Measurements from ENCODE around the gene TLR1. TPM values are rescaled to one million over a fixed set of nuclear protein-coding genes. Genes with fewer than 3 reads are reported as not detected.

The TLR1 gene
- total RNA-seq, 1 experiment from 2014 or later, result 0.28 TPM

DNA sequence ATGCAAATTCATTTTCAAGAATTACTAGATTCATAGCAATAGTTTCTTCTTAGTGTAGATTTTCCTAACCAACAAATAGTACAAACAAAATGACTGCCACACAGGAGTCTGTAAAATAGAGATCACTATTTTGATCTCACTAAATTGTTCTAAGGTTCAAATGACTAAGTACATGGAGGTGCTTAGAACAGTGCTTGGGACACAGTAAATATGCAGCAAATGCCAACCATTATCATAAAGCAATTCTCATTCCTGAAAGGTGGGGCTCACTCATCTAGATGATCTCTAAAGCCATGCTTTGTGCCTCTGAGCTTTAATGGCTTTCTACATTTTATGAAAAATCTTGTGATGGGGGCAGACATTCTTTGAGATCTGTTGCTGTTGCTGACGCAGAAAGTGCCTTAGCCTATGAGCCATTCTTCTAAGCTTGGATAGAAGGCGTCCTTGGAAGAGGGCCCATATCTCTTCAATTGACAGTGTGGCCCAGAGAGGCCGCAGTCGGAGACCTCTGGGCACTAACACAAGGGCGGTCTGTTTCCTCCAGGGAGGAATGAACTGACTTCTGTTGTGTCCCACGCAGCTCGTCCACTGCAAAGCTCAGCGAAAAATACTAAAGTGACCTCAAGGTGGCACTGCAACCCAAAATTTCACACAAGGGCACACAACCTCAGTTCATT, 45.3 kb downstream of the TLR1 start:
- Mint-ChIP-seq H3K4me3 (no peak overlapping the region), H3K27me3 (ENCODE audit: low read depth) (no peaks in the 10 kb centered on the region), H3K9me3 (no peaks in the 10 kb centered on the region), H3K4me1 (peaks cover 9% of the 10 kb centered on the region; the same call in 1 of the 2 replicates), H3K27ac (no peak overlapping the region), H3K36me3 (no peaks in the 10 kb centered on the region)
- ChIA-PET CTCF (interaction anchor here (0.6 to 3.9 kb wide), 41 partner anchors 10 to 700 kb away, joined by 3 to 65 read pairs (median 4); partner anchors contain the start of genes FAM114A1, TLR10 and WDR19), POLR2A (interaction anchor here (0.5 kb wide), 1 partner anchor 24 kb away, joined by 3 read pairs; the partner anchor contains the start of gene TLR10)
- peak; percentile 89 for ATAC-seq
- TF ChIP-seq JUN (CRISPR knock-in tag; IDR thresholded peaks at IDR 0.05), result no peak
- TF ChIP-seq, protein P1, sequence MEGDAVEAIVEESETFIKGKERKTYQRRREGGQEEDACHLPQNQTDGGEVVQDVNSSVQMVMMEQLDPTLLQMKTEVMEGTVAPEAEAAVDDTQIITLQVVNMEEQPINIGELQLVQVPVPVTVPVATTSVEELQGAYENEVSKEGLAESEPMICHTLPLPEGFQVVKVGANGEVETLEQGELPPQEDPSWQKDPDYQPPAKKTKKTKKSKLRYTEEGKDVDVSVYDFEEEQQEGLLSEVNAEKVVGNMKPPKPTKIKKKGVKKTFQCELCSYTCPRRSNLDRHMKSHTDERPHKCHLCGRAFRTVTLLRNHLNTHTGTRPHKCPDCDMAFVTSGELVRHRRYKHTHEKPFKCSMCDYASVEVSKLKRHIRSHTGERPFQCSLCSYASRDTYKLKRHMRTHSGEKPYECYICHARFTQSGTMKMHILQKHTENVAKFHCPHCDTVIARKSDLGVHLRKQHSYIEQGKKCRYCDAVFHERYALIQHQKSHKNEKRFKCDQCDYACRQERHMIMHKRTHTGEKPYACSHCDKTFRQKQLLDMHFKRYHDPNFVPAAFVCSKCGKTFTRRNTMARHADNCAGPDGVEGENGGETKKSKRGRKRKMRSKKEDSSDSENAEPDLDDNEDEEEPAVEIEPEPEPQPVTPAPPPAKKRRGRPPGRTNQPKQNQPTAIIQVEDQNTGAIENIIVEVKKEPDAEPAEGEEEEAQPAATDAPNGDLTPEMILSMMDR (IDR thresholded peaks at IDR 0.05), result peak; percentile 52
- DNase-seq (ENCODE audit: low spot score), result peak; percentile 67

DNA sequence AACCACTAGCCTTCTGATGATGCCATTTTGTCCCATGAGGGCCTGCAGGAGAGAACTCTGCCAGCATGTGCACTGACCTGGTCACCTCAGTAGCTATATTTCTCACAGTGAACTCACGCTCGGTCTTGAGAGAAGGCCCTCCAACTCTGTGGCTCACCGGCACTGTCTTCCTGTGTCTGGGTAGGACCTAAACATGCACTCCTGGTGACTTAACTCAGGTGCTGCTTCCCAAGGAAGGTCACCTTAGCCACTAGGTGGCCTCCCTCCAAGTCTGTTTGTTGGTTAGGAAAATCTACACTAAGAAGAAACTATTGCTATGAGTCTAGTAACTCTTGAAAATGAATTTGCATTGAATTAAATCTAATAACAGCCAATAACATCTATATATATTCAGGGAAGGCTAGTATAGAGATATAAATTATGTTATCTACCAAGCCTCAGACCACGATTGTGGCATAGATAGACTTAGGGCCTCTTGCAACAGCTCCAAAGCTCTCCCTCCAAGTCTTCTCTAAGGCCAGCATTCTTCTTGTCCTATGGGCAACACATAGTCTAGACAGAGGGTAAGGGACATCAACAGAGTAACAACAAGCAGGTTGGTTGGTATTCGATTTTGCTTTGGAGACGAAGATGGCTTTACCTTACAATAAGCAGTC, 46.5 kb downstream of the TLR1 start:
- no peaks in the 10 kb centered on the region for H3K36me3 Mint-ChIP-seq
- H3K27ac Mint-ChIP-seq, result no peak overlapping the region
- peak; percentile 36 for ATAC-seq
- peaks cover 9% of the 10 kb centered on the region; the same call in 1 of the 2 replicates for H3K4me1 Mint-ChIP-seq
- DNase-seq (ENCODE audit: low spot score), result peak; percentile 24
- no peaks in the 10 kb centered on the region for H3K27me3 Mint-ChIP-seq (ENCODE audit: low read depth)
- POLR2A ChIA-PET, result no interaction called here
- CTCF ChIA-PET, result interaction anchor here (0.6 to 3.9 kb wide), 8 partner anchors 25 to 602 kb away, joined by 3 to 65 read pairs (median 7); partner anchors contain the start of genes FAM114A1 and TLR10
- no peak overlapping the region for H3K4me3 Mint-ChIP-seq
- TF ChIP-seq ZNF121 (CRISPR knock-in tag; IDR thresholded peaks at IDR 0.05) (no peak), SP1 (CRISPR knock-in tag; conservative IDR thresholded peaks at IDR 0.05) (no peak), ZNF317 (CRISPR knock-in tag; IDR thresholded peaks at IDR 0.05; ENCODE audit: borderline replicate concordance, low read depth) (no peak), ATF1 (CRISPR knock-in tag; IDR thresholded peaks at IDR 0.05) (no peak)
- TF ChIP-seq, protein P1 (IDR thresholded peaks at IDR 0.05), result peak; percentile 32; the same call in 1 of the 2 replicates
- TF ChIP-seq, protein P2, sequence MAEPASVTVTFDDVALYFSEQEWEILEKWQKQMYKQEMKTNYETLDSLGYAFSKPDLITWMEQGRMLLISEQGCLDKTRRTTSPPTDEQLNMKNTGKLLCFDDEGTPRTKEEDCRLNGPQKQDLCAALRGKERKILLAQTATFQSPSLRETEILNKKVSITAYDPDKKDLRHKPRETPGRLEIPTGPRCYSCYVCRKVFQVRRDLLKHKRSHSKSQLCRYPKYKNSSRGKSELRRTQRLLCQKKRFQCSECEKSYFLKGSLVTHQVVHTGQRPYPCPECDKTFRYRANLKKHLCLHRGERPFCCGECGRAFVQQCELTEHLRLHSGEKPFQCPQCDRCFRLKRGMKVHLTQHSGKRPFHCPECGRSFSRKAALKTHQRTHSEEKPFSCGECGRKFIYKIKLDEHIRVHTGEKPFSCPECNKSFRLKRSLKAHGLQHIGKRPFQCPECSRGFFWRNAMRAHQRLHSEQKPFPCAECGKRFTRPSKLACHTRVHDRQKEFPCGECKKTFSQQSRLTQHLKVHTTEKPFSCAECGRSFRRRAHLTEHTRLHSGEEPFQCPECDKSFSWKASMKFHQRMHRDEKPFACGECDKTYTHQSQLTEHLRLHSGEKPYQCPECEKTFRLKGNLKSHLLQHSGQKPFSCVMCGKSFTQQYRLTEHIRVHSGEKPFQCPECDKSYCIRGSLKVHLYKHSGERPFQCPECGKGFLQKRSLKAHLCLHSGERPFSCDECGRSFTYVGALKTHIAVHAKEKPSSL (CRISPR knock-in tag; conservative IDR thresholded peaks at IDR 0.05), result no peak
- TF ChIP-seq, protein P3, sequence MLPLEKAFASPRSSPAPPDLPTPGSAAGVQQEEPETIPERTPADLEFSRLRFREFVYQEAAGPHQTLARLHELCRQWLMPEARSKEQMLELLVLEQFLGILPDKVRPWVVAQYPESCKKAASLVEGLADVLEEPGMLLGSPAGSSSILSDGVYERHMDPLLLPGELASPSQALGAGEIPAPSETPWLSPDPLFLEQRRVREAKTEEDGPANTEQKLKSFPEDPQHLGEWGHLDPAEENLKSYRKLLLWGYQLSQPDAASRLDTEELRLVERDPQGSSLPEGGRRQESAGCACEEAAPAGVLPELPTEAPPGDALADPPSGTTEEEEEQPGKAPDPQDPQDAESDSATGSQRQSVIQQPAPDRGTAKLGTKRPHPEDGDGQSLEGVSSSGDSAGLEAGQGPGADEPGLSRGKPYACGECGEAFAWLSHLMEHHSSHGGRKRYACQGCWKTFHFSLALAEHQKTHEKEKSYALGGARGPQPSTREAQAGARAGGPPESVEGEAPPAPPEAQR (CRISPR knock-in tag; IDR thresholded peaks at IDR 0.05), result no peak
- TF ChIP-seq, protein P4, sequence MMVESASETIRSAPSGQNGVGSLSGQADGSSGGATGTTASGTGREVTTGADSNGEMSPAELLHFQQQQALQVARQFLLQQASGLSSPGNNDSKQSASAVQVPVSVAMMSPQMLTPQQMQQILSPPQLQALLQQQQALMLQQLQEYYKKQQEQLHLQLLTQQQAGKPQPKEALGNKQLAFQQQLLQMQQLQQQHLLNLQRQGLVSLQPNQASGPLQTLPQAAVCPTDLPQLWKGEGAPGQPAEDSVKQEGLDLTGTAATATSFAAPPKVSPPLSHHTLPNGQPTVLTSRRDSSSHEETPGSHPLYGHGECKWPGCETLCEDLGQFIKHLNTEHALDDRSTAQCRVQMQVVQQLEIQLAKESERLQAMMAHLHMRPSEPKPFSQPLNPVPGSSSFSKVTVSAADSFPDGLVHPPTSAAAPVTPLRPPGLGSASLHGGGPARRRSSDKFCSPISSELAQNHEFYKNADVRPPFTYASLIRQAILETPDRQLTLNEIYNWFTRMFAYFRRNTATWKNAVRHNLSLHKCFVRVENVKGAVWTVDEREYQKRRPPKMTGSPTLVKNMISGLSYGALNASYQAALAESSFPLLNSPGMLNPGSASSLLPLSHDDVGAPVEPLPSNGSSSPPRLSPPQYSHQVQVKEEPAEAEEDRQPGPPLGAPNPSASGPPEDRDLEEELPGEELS (CRISPR knock-in tag; IDR thresholded peaks at IDR 0.05), result no peak
- no peaks in the 10 kb centered on the region for H3K9me3 Mint-ChIP-seq
